ENCODE data around the gene OR4K5.
"Not testable (repeated sequence)": the region's sequence is repeated elsewhere in the genome, so short reads cannot be mapped to it uniquely, and the experiment has no call there.

Gene OR4K5

GRCh38 chr14:19920021-19920657 lies at the start of gene OR4K5:
Gene OR4K5, plus strand, starts transcription at chr14:19920607. Its CDS starts 0 bp downstream, at chr14:19920607.
- DNase-seq, result no peak

GRCh38 chr14:19873178-19873577 lies 47.2 kb upstream of the OR4K5 start:
- DNase-seq, result no peak

GRCh38 chr14:19874842-19875241 lies 45.6 kb upstream of the OR4K5 start, which contains the start of gene OR4K2:
Gene OR4K2, plus strand, starts transcription at chr14:19875142. Its CDS starts 1,126 bp downstream, at chr14:19876268.
- no peak for DNase-seq

GRCh38 chr14:19878029-19878642 lies 42.3 kb upstream of the OR4K5 start:
- DNase-seq, result no peak

GRCh38 chr14:19895282-19895681 lies 25.1 kb upstream of the OR4K5 start:
- no peak for DNase-seq

GRCh38 chr14:19900999-19901398 lies 19.4 kb upstream of the OR4K5 start:
- DNase-seq, result no peak

GRCh38 chr14:19902409-19902808 lies 18.0 kb upstream of the OR4K5 start:
- no peak for DNase-seq

- no peak for DNase-seq
Observed at GRCh38 chr14:19906665-19907064, 13.7 kb upstream of the OR4K5 start.

GRCh38 chr14:19911114-19911513 lies 9.3 kb upstream of the OR4K5 start:
- DNase-seq, result no peak

GRCh38 chr14:19917243-19917642 lies 3.2 kb upstream of the OR4K5 start:
- DNase-seq, result no peak

- DNase-seq, result no peak
Observed at GRCh38 chr14:19917955-19918518, 2.4 kb upstream of the OR4K5 start.

GRCh38 chr14:19918553-19919264 lies 1.7 kb upstream of the OR4K5 start:
- no peak for DNase-seq

- DNase-seq, result no peak
Observed at GRCh38 chr14:19930617-19931016, 10.2 kb downstream of the OR4K5 start, which contains the start of gene OR4K1. Gene OR4K1, plus strand, starts transcription at chr14:19930917. Its CDS starts 4,750 bp downstream, at chr14:19935667.

- DNase-seq, result no peak
Observed at GRCh38 chr14:19941668-19942067, 21.3 kb downstream of the OR4K5 start.

GRCh38 chr14:19947413-19948090 lies 27.1 kb downstream of the OR4K5 start:
- no peak for DNase-seq

GRCh38 chr14:19949218-19949617 lies 28.8 kb downstream of the OR4K5 start:
- DNase-seq, result no peak

- DNase-seq, result not testable (repeated sequence)
Observed at GRCh38 chr14:19969735-19970134, 49.3 kb downstream of the OR4K5 start.

All from femur (tissue), 1 donor.